ENCODE data around the gene ADARB2. TPM values are rescaled to one million over a fixed set of nuclear protein-coding genes. Genes with fewer than 3 reads are reported as not detected.
A peak's percentile ranks its signal among the peaks of the same experiment; 100 is the strongest.

The ADARB2 gene
- total and polyA plus RNA-seq, 3 donors from 2014 or later = 8.5 to 13.0 (median 10.4) TPM

DNA sequence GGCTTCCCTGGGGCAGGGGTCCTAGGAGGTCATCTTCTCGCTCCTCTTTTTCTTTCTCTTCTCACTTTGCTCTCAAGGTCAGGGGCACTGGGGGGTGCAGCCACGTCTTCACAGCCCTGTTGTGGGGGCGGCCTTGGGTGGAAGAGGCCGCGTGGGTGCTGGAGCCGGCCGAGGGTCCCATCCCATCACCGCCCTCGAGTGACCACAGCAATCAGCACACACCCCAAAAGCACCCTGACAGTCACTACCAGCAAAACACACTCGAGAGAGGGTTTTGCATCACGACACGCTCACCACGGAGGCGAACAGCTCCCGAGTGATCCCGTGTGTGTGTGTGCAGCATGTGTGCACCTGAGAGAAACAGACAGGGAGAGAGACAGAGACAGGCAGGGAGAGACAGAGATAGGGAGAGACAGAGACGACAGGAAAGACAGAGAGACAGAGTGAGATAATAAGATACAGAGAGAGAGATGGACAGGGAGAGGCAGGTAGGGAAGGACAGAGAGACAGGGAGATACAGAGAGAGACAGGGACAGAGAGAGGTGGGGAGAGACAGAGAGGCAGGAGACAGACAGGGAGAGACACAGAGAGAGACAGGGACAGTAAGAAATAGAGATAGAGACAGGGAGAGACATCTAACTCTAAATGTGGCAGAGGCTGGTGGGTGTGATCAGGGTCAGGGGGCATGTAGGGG is 580.3 kb downstream of the ADARB2 start:
- DNase-seq = peak; percentile 2
- no peak for TF ChIP-seq POLR2A (IDR thresholded peaks at IDR 0.05)
- TF ChIP-seq, protein P1, sequence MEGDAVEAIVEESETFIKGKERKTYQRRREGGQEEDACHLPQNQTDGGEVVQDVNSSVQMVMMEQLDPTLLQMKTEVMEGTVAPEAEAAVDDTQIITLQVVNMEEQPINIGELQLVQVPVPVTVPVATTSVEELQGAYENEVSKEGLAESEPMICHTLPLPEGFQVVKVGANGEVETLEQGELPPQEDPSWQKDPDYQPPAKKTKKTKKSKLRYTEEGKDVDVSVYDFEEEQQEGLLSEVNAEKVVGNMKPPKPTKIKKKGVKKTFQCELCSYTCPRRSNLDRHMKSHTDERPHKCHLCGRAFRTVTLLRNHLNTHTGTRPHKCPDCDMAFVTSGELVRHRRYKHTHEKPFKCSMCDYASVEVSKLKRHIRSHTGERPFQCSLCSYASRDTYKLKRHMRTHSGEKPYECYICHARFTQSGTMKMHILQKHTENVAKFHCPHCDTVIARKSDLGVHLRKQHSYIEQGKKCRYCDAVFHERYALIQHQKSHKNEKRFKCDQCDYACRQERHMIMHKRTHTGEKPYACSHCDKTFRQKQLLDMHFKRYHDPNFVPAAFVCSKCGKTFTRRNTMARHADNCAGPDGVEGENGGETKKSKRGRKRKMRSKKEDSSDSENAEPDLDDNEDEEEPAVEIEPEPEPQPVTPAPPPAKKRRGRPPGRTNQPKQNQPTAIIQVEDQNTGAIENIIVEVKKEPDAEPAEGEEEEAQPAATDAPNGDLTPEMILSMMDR (IDR thresholded peaks at IDR 0.05) = no peak
- WGBS, 2 donors = 73 to 76% methylated on average over 17 of the region's 17 CpGs

DNA sequence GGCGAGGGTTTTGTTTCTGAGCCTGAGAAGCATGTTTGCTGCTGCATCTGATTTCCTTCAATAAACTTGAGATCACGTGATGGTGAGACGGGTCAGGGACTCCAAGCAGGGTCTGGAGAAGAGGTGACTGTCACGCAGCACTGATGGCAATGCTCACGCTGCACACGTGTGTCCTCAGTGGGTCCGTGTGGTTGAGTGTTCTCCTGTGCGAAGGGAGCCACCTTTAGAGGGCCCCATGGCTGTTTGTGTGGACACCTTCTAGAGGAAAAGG is 580.8 kb downstream of the ADARB2 start:
- TF ChIP-seq, protein P1 (IDR thresholded peaks at IDR 0.05) = no peak
- no peak for TF ChIP-seq POLR2A (IDR thresholded peaks at IDR 0.05)

More for the DNA sequence above, 580.3 kb downstream of the ADARB2 start:
- H3K27me3 ChIP-seq = no peaks in the 10 kb centered on the region
- no peaks in the 10 kb centered on the region for H3K4me1 ChIP-seq
- no peak overlapping the region for H3K4me3 ChIP-seq
- intact Hi-C loops (cut with DNase I; ENCODE audit: low total_unique reads) = no loop called here
- no peaks in the 10 kb centered on the region for H3K9me3 ChIP-seq
- H3K27ac ChIP-seq = no peak overlapping the region
- H3K36me3 ChIP-seq (ENCODE audit: low read depth, missing control alignments) = no peaks in the 10 kb centered on the region

DNA sequence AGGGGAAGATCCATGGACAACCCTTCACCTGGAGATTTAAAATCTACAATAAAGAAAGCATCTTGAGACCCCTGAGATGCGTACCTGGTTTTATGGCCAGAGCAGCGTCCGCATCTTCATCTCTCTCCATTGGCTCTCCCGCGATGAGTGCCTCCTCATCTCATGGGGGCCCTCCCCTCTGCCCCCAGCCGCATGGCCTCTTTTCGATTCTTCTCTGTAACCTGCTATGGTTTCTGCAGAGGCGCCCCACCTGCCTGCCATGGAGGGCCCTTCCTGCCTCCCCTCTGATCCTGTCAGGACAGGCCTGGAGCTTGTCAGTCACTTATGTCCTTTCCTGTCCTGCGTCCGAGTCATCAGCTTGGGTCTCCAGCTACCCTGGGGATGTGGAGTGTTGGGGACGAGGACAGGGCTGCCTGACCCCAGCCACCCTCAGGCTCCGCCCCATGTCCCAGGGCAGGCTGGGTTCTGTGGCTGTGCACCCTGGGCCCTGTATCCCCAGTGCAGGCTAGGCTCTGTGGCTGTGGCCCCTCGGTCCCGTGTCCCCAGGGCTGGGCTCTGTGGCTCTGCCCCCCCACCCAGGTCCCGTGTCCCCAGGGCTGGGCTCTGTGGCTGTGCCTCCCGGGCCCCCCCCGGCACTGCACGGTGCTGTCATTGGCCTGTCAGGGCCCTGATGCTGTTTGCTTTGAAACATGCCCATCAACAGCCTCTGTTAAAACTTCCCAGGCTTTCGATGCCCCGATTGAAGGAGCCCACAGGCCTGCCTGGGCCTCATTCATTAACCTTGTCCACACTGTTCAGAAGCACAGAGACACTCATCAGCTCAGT is 581.3 kb downstream of the ADARB2 start:
- Histone ChIP-seq H3K36me3 (ENCODE audit: low read depth, missing control alignments) (no peaks in the 10 kb centered on the region), H3K27ac (no peak overlapping the region), H3K9me3 (no peaks in the 10 kb centered on the region), H3K27me3 (no peaks in the 10 kb centered on the region), H3K4me3 (no peak overlapping the region), H3K4me1 (no peaks in the 10 kb centered on the region)
- TF ChIP-seq POLR2A (IDR thresholded peaks at IDR 0.05) = no peak
- TF ChIP-seq, protein P1 (IDR thresholded peaks at IDR 0.05) = no peak
- intact Hi-C loops (cut with DNase I; ENCODE audit: low total_unique reads) = no loop called here
- DNase-seq = peak; percentile 4
- 89 to 90% methylated on average over 16 to 20 of the region's 20 CpGs for WGBS, 2 donors

More for the DNA sequence above, 580.8 kb downstream of the ADARB2 start:
- Histone ChIP-seq H3K27ac (no peak overlapping the region), H3K4me1 (no peaks in the 10 kb centered on the region), H3K9me3 (no peaks in the 10 kb centered on the region), H3K4me3 (no peak overlapping the region), H3K36me3 (ENCODE audit: low read depth, missing control alignments) (no peaks in the 10 kb centered on the region), H3K27me3 (no peaks in the 10 kb centered on the region)
- 89 to 94% methylated on average over 5 to 8 of the region's 8 CpGs for WGBS, 2 donors
- intact Hi-C loops (cut with DNase I; ENCODE audit: low total_unique reads) = no loop called here
- DNase-seq = peak; percentile 4

DNA sequence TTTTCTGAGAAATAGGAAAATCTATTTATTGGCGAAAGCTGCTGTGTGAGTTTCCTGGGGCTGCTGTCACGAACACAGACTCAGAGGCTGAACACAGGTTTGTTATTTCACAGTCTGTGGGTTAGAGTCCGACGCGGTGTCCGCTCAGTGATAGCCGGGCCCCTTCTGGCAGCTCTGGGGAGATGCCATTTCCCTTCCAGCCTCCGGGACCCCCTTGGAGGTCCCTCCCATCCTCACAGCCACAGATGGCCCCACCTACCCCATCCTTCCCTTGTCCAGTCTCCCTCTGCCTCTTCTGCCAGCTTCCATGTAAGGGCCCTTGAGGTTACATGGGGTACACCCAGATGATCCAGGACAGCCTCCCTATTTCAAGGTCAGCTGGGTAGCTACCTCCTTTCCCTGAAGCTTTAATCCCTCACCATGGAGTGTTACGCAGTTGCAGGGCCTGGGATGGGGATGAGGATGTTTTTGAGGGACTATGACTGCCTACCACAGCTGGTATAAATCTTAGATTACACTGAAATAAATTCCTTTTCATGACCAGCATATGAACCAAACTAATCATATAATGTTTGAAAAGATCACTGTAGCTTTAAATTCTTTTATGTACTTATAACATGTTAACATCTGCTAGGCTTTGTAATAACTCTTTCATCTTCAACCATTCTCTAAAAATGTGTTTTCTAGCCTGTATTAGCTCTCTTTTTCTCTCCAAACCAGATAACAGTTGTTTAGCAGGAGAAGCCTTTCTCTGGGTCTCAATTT is 582.6 kb downstream of the ADARB2 start:
- Histone ChIP-seq H3K4me1 (no peaks in the 10 kb centered on the region), H3K27ac (no peak overlapping the region), H3K36me3 (ENCODE audit: low read depth, missing control alignments) (no peaks in the 10 kb centered on the region), H3K4me3 (no peak overlapping the region), H3K27me3 (no peaks in the 10 kb centered on the region), H3K9me3 (no peaks in the 10 kb centered on the region)
- peak; percentile 6 for DNase-seq
- TF ChIP-seq POLR2A (IDR thresholded peaks at IDR 0.05) = no peak
- TF ChIP-seq, protein P1 (IDR thresholded peaks at IDR 0.05) = no peak
- intact Hi-C loops (cut with DNase I; ENCODE audit: low total_unique reads) = no loop called here
- 84 to 88% methylated on average over 9 of the region's 9 CpGs for WGBS, 2 donors

All from testis (tissue), 3 donors.